Neural cell (in vitro differentiated cells): ENCODE results near the gene TMEM128. TPM values are rescaled to one million over a fixed set of nuclear protein-coding genes. Genes with fewer than 3 reads are reported as not detected.
A peak's percentile ranks its signal among the peaks of the same experiment; 100 is the strongest.

ENCODE experiments used
- H2AFZ ChIP-seq: fragments of 200-600, 300-800 bp; sonication (generic), shearing (Covaris generic); 2 replicates; pipeline ENCODE4 v1.6.0; 2014; ENCODE audit warnings: low read depth, mild to moderate bottlenecking, antibody characterized with exemption, low read length, moderate library complexity
- H3F3A ChIP-seq: fragments of 200-600 bp; shearing (Covaris generic); 2 replicates; pipeline ENCODE4 v1.6.1; 2016; ENCODE audit warnings: mild to moderate bottlenecking, moderate library complexity, mixed read lengths, antibody characterized with exemption, low read length; ENCODE audit not compliant: insufficient read depth, poor library complexity, severe bottlenecking
- H3K27ac ChIP-seq: fragments of 200-600, 300-800 bp; sonication (generic), shearing (Covaris generic); 2 replicates; pipeline ENCODE4 v1.5.1; 2014; ENCODE audit warnings: mild to moderate bottlenecking, low read length, moderate library complexity
- H3K27me3 ChIP-seq: fragments of 300-800, 200-600 bp; sonication (generic), shearing (Covaris generic); 2 replicates; pipeline ENCODE4 v1.6.0; 2014; ENCODE audit warnings: mild to moderate bottlenecking, low read depth, low read length, moderate library complexity; ENCODE audit not compliant: insufficient read depth
- H3K36me3 ChIP-seq: fragments of 300-800, 200-600 bp; sonication (generic), shearing (Covaris generic); 2 replicates; pipeline ENCODE4 v1.5.1; 2014; ENCODE audit warnings: mild to moderate bottlenecking, antibody characterized with exemption, low read length, moderate library complexity; ENCODE audit not compliant: insufficient read depth
- H3K4me2 ChIP-seq: fragments of 300-800, 200-600 bp; sonication (generic), shearing (Covaris generic); 2 replicates; pipeline ENCODE4 v1.6.0; 2014; ENCODE audit warnings: mild to moderate bottlenecking, low read length
- H3K4me3 ChIP-seq: fragments of 300-800, 200-600 bp; sonication (generic), shearing (Covaris generic); 2 replicates; pipeline ENCODE4 v1.5.1; 2014; ENCODE audit warnings: mild to moderate bottlenecking, low read length, moderate library complexity
- H3K79me2 ChIP-seq: fragments of 200-600 bp; shearing (Covaris generic); replicated peaks from 2 replicates; pipeline ENCODE4 v1.6.0; 2014; ENCODE audit warnings: mild to moderate bottlenecking, low read length, moderate library complexity; ENCODE audit not compliant: insufficient read depth
- H3K9ac ChIP-seq: fragments of 300-800, 200-600 bp; sonication (generic), shearing (Covaris generic); 2 replicates; pipeline ENCODE4 v1.6.1; 2016; ENCODE audit warnings: mild to moderate bottlenecking, low read length, mixed read lengths
- H3K9me2 ChIP-seq: fragments of 200-600 bp; shearing (Covaris generic); 2 replicates; pipeline ENCODE4 v1.6.1; 2016; ENCODE audit warnings: mild to moderate bottlenecking, low read length, mixed read lengths; ENCODE audit not compliant: insufficient read depth
- H3K9me3 ChIP-seq: fragments of 200-600, 300-800 bp; sonication (generic), shearing (Covaris generic); 2 replicates; pipeline ENCODE4 v1.6.1; 2016; ENCODE audit warnings: mild to moderate bottlenecking, mixed run types, low read length, moderate library complexity, mixed read lengths
- H4K20me1 ChIP-seq: fragments of 200-600 bp; shearing (Covaris generic); 2 replicates; pipeline ENCODE4 v1.6.1; 2016; ENCODE audit warnings: mild to moderate bottlenecking, mixed run types; ENCODE audit not compliant: insufficient read depth
- CTCF ChIP-seq: fragments of 450-650 bp; IDR thresholded peaks from 2 replicates; pipeline ENCODE4 v1.5.1; 2014; ENCODE audit warnings: antibody characterized with exemption, mild to moderate bottlenecking, moderate library complexity; ENCODE audit not compliant: poor library complexity, severe bottlenecking
- EP300 ChIP-seq: fragments of 450-650 bp; conservative IDR thresholded peaks from 2 replicates; pipeline ENCODE4 v1.6.1; 2014; ENCODE audit warnings: antibody characterized with exemption, mild to moderate bottlenecking, moderate library complexity; ENCODE audit not compliant: poor library complexity, severe bottlenecking
- EZH2 ChIP-seq: fragments of 200-600, 300-800 bp; shearing (Covaris generic), sonication (generic); IDR thresholded peaks from 2 replicates; pipeline ENCODE4 v1.6.1; 2014; ENCODE audit warnings: antibody characterized with exemption, low read length, borderline replicate concordance, mild to moderate bottlenecking; ENCODE audit not compliant: insufficient read depth, poor library complexity, severe bottlenecking
- MXI1 ChIP-seq: fragments of 450-650 bp; conservative IDR thresholded peaks from 2 replicates; pipeline ENCODE4 v1.6.1; 2014; ENCODE audit warnings: antibody characterized with exemption, mild to moderate bottlenecking; ENCODE audit not compliant: poor library complexity, severe bottlenecking
- POLR2AphosphoS5 ChIP-seq: IDR thresholded peaks from 2 replicates; pipeline ENCODE4 v1.6.1; 2012
- RAD21 ChIP-seq: fragments of 450-650 bp; conservative IDR thresholded peaks from 2 replicates; pipeline ENCODE4 v1.6.1; 2014; ENCODE audit warnings: antibody characterized with exemption, mild to moderate bottlenecking, moderate library complexity
- REST ChIP-seq: IDR thresholded peaks from 2 replicates; pipeline ENCODE4 v1.6.1; 2012; ENCODE audit warnings: borderline replicate concordance
- SMC3 ChIP-seq: fragments of 450-650 bp; conservative IDR thresholded peaks from 2 replicates; pipeline ENCODE4 v1.6.1; 2014; ENCODE audit warnings: antibody characterized with exemption, mild to moderate bottlenecking, moderate library complexity; ENCODE audit not compliant: poor library complexity
- TAF1 ChIP-seq: IDR thresholded peaks from 2 replicates; pipeline ENCODE4 v1.6.1; 2012; ENCODE audit warnings: low read depth
- polyA plus RNA-seq: library from polyadenylated mRNA; depleted of rRNA; stranded (reverse); fragments of >200 nt; gene quantifications from 2 replicates; pipeline ENCODE4 v1.2.3, GENCODE V29; 2014

Gene TMEM128
- polyA plus RNA-seq, 1 donor from 2014 or later: 93.6 TPM

DNA sequence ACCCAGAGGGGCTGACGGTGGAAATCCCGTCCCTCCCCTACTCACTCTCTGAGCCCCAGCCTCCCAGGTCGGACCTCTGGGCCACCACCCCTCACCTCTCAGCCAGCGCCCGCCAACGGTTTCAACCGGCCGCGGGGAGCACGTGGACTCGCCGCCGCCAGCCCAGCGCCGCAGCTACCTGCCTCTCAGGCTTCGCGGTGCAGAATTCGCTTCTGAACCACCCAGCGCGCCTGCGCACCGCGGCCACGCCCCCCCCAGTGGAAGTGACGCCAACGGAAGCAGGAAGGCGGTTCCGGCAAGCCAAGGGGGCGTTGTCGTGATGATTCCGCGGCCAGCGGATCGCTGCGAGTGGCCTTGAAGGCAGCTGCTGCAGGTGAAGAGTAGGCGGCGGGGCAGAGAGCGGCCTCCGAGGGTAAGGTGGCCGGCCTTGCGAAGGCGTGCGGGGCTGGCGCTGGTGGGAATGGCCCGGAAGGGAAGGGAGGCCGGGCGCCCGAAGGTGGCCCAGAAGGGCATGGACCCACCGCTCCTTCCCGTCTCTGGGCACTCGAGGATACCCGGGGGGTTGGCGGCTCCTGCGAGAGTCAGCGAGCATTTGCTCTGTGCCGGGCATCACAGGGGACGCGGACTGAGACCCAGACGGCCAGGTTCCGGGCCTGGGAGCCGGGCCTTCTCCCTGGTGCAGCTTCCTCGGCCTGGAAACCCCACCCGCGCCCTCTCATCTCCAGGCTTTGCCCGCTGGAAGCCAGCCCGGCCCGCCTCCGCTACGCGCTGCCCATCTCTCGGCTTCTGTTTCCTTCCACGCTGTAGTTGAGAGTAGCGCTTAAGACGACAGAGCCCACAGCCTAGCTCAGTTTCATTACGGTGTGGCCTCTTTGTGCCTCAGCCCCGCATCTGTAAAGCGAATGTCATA, 42.2 kb upstream of the TMEM128 start, which contains the start of the genes LYAR and ZBTB49:
TSS of gene LYAR (minus strand) at position 214 of the 910 bp plus-strand sequence. CDS start 6,412 bp downstream, outside the sequence.
TSS of gene ZBTB49 (plus strand) at position 311 of the 910 bp plus-strand sequence. CDS start 9,695 bp downstream, outside the sequence.
- peak within 1 kb of the TSS; percentile 78 for H3K27ac ChIP-seq
- no peaks in the 10 kb centered on the region for H3K36me3 ChIP-seq
- peak within 1 kb of the TSS; percentile 99 for H3K4me2 ChIP-seq
- H3K9me2 ChIP-seq: no peaks in the 10 kb centered on the region
- H3F3A ChIP-seq: no peaks in the 10 kb centered on the region
- no peaks in the 10 kb centered on the region for H3K9me3 ChIP-seq
- peaks cover 50% of the 10 kb centered on the region for H3K79me2 ChIP-seq
- TF ChIP-seq RAD21 (peak; percentile 54), MXI1 (peak; percentile 99), CTCF (peak; percentile 19), REST (peak; percentile 62), EP300 (peak; percentile 23), SMC3 (peak; percentile 43), EZH2 (no peak), POLR2AphosphoS5 (peak; percentile 97), TAF1 (peak; percentile 83)
- H2AFZ ChIP-seq: peak within 1 kb of the TSS; percentile 90
- H3K9ac ChIP-seq: peak within 1 kb of the TSS; percentile 92
- peak within 1 kb of the TSS; percentile 95 for H3K4me3 ChIP-seq
- no peaks in the 10 kb centered on the region for H4K20me1 ChIP-seq
- H3K27me3 ChIP-seq: no peaks in the 10 kb centered on the region

DNA sequence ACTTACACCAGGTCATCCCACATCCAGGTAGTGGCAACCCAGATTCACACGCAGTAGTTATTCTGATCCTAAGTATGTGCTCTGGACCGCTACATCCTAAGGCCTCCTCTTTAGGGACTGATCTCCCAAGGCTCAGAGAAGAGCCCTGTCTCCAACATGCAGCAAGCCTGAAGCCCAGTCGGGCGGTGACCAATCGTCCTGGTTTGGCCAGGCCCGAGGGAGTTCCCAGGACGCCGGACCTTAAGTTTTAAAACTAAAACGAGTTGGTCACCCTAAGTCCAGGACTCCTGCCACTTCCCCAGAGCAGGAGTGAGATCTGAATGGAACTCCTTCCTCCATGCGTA, 41.5 kb upstream of the TMEM128 start:
- Histone ChIP-seq H3K27ac (peak overlapping the region; percentile 3), H3K4me2 (peak overlapping the region; percentile 99), H3F3A (no peaks in the 10 kb centered on the region), H3K9ac (peak overlapping the region; percentile 92), H3K9me3 (no peaks in the 10 kb centered on the region), H3K36me3 (no peaks in the 10 kb centered on the region), H3K9me2 (no peaks in the 10 kb centered on the region), H3K4me3 (peak overlapping the region; percentile 95), H4K20me1 (no peaks in the 10 kb centered on the region), H2AFZ (peak overlapping the region; percentile 28), H3K27me3 (no peaks in the 10 kb centered on the region), H3K79me2 (peaks cover 45% of the 10 kb centered on the region)
- TF ChIP-seq MXI1 (no peak), POLR2AphosphoS5 (no peak), RAD21 (no peak)
